GM12872 (cell line): Measurements from ENCODE around the gene LPP.

ENCODE experiments used
- TF ChIP-seq, protein P1 (sequence below): IDR thresholded peaks from 3 replicates; pipeline ENCODE4 v1.5.1; 2011; ENCODE audit warnings: low read depth, mild to moderate bottlenecking, low read length, moderate library complexity; ENCODE audit not compliant: insufficient read depth

Gene LPP

DNA sequence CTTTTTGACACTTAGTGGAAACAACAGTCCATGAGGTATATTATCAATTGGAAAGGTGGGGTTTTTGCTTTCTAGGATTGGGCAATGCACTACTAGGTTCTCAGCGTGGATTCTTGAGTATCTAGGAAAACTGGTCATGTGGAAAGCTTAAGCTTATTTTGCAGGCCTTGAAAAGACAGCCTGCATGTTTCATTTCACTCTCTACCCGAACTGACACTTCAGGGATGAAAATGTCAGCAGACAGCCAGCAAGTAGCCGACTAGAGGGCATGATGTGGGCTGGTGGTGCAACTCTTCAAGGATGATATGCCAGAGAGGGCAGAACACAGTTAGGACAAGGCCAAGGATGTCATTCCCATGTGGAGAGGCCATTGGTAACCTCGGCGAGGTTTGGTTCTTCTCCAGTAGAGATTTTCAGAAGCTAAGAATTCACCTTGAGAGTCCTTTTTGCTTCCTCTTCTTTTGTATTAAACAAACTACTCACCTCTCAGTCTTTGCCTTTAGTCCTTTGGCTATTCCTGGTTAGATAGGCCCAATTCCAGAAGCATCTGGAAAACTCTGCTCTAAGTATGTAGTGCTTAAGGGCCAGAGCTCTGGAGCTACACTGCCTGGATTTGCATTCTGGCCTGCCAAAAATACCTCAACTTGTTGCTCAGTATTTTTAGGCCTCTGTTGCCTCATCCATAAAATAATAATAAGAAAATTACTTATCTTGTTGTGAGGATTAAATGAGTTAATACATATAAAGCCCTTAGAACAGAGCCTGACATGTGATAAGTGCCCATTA, 17.9 kb downstream of the LPP start:
- TF ChIP-seq, protein P1, sequence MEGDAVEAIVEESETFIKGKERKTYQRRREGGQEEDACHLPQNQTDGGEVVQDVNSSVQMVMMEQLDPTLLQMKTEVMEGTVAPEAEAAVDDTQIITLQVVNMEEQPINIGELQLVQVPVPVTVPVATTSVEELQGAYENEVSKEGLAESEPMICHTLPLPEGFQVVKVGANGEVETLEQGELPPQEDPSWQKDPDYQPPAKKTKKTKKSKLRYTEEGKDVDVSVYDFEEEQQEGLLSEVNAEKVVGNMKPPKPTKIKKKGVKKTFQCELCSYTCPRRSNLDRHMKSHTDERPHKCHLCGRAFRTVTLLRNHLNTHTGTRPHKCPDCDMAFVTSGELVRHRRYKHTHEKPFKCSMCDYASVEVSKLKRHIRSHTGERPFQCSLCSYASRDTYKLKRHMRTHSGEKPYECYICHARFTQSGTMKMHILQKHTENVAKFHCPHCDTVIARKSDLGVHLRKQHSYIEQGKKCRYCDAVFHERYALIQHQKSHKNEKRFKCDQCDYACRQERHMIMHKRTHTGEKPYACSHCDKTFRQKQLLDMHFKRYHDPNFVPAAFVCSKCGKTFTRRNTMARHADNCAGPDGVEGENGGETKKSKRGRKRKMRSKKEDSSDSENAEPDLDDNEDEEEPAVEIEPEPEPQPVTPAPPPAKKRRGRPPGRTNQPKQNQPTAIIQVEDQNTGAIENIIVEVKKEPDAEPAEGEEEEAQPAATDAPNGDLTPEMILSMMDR = no peak

DNA sequence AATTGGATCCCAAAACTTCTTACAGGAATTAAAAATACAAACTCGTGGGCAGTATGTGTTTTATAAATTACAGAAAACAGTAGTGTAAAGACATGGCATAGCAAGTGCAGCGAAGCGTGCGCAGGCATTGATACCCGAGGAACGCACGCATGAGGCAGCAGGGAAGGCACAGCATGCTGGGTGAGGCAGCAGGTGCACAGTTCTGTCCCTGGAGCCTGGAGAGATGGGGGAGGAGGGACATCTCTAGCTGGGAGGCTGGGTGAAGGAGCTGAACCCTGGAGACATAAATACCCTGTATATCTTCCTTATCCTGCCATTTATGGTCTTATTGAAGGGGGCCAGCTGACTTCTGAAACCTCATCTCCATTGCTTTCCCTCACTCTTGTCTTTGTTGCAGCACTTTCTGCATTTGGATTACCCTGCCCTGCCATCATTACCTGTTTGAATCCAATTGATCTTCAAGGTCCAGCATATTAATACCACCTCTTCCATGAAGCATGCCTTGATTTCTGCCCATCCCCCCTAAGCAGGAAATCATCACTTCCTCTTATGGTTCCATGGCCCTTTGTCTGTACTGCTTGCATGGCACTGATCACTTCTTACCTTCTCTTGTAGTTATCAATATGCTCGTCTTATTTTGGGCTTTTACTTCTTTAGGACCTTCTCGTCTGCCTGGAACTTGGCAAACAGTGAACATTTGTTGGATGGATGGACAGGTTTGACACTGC, 20.5 kb downstream of the LPP start:
- TF ChIP-seq, protein P1 = no peak

DNA sequence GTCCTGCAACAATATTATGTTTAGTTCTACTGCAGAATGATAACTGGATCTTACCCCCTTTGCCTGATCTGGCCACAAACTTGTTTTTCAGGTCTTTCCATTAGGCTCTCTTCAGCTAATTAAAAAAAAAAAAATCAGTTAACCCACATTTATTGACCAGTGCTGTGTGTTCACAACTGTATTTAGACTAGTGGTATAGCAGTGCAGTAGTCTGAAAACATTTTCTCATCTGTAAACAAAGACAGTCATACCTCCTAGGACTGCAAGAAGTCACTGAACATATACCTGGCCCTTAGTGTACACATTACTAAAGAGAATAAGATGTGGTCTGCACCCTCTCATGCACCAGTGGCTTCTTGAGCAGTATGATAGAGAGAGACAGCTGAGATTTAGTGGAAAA, 22.5 kb downstream of the LPP start:
- TF ChIP-seq, protein P1 = no peak

DNA sequence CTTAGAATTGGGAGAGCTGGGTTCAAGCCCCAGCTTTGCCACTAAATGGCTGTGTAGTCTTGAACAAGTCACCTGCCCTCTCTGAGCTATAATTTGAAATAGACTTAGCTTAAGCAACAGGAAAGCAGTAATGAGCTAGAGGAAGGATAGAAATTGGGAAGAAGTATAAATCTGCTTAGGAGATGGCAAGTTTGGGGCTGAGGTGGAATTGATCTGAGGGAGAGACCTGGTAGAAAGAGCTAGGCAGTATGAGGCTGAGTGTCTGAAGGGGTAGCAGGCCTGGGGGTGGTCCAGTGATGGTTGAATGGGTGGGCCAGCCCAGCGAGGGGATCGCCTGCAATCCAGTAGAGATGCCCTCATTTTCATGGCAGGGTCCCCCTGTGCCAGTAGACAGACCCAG, 22.9 kb downstream of the LPP start:
- TF ChIP-seq, protein P1 = no peak

DNA sequence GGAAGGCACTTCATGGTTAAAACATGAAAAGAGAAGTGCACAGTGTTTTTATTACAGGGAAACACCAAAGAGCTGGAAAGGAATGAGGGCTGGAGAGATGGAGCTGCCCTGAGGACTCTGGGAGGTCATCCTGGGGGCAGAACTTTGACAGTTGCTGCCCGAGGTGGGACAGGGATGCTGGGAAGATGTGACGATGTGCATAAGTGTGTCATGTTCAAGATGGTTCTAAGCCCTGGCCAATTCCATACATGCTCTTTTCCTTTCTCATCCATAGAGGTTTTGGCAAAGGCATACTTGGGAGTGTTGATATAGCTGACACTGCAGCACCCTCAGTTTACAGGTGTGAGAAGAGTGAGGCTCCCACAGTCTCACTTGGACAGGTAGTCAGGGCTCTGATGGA, 23.8 kb downstream of the LPP start:
- TF ChIP-seq, protein P1 = no peak

DNA sequence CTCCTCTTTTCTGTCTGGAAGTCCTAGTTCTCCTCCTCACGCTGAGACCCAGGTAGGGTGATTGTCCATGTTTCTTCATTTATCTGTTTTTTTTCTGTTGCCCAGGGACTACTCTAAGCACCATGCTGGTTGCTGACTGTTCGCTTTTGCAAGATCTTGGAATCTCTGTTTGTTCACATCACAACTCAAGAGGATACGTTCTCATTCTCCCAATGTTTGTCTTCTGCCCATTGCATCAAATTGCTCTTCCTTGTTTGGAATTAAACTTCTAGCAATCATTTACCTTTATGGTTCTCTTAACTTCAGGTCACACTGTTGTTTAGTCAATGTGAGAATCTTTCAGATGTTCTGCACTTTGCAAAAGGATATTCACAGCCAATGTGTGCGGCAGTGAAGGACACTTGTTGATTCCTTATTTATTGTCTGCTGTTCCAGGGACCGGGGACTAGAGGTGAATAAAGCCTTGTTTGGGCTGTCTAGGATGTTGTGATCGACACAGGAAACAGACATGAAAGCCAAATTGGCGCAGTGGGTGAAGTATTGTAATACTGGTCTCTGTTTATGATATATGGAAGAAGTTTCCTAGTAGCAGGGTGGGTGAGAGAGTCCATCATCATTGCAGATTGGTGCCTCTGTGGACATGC, 24.5 kb downstream of the LPP start:
- TF ChIP-seq, protein P1 = no peak

DNA sequence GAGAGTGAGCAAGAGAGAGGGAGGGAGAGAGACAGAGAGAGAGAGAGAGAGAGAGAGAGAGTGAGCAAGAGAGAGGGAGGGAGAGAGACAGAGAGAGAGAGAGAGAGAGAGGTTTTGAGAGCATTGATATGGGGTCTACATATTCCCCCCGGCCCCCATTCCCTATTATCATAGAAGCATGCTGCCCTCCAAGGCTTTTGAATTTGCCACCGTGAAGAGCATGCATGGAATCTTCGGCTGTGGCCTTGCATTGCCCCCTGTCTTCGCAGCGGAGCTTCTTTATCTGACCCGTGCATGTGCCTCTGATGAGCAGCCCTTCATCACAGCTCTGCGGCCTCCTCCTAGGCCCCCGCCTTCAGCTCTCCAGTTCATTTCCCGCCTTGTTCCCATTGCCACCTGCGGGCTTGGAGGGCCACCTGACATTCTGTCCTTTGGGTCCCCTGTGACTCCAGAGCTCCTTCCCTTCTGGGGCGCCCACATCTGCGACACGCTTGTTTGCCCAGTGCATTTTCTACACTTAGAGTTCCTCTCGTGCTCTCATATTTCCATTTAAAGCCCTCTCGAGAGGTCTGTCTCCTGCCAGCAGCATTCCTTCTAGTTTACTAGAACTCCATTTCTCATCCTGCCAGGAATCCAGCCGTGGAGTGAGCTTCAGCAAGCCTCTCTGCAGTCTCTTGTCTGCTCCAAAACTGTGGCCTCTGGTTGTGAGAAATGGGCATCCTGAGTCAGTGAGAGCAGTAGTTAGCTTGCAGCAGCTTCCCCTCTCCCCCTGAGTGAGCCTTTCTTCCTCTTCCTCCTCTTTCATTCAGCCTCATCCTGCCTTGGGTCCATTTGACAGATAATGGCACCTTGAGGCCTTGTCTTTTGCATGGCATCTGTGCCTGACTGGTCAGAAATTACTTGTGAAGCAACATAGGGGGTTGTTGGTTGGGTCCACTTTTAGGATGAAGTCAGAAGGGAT, 25.3 kb downstream of the LPP start:
- TF ChIP-seq, protein P1 = no peak
